ENCODE data around the gene NLRP1. TPM values are rescaled to one million over a fixed set of nuclear protein-coding genes. Genes with fewer than 3 reads are reported as not detected.
A peak's percentile ranks its signal among the peaks of the same experiment; 100 is the strongest.

NLRP1 gene
- total RNA-seq, 4 donors from 2014 or later = 10.4 to 33.4 (median 14.3) TPM

GRCh38 chr17:5523249-5523648 is 61.1 kb downstream of the NLRP1 start:
- intact Hi-C loops (cut with DNase I) = no loop called here
- H3K9me3 ChIP-seq = no peaks in the 10 kb centered on the region
- H3K36me3 ChIP-seq = peaks cover 3 to 75% (median 14%) of the 10 kb centered on the region in 3 donors
- no peak overlapping the region for H3K4me3 ChIP-seq
- no peaks in the 10 kb centered on the region for H3K27me3 ChIP-seq
- WGBS, 2 donors = 86 to 94% methylated on average over 4 to 5 of the region's 5 CpGs
- H3K27ac ChIP-seq = no peak overlapping the region
- H3K4me1 ChIP-seq = peaks cover 0 to 14% (median 0%) of the 10 kb centered on the region in 3 donors
- no peak for DNase-seq
- TF ChIP-seq POLR2A (IDR thresholded peaks at IDR 0.05) = no peak
- no peak for TF ChIP-seq CTCF (IDR thresholded peaks at IDR 0.05)

GRCh38 chr17:5522476-5522875 is 61.8 kb downstream of the NLRP1 start:
- H3K4me3 ChIP-seq = no peak overlapping the region
- H3K36me3 ChIP-seq = peaks cover 0 to 73% (median 6%) of the 10 kb centered on the region in 3 donors
- H3K4me1 ChIP-seq = peaks cover 0 to 11% (median 0%) of the 10 kb centered on the region in 3 donors
- H3K27me3 ChIP-seq = no peaks in the 10 kb centered on the region
- H3K9me3 ChIP-seq = no peaks in the 10 kb centered on the region
- WGBS, 2 donors = 88 to 100% methylated on average over 1 of the region's 1 CpG
- no peak overlapping the region for H3K27ac ChIP-seq
- DNase-seq = no peak
- no peak for TF ChIP-seq CTCF (IDR thresholded peaks at IDR 0.05)
- TF ChIP-seq POLR2A (IDR thresholded peaks at IDR 0.05) = no peak
- intact Hi-C loops (cut with DNase I) = no loop called here

- Histone ChIP-seq H3K27me3 (no peaks in the 10 kb centered on the region), H3K36me3 (peaks cover 0 to 56% (median 0%) of the 10 kb centered on the region in 3 donors), H3K4me3 (no peak overlapping the region), H3K27ac (peak overlapping the region in 2 of 4 donors; percentile 17 to 43), H3K4me1 (no peaks in the 10 kb centered on the region), H3K9me3 (no peaks in the 10 kb centered on the region)
- intact Hi-C loops (cut with DNase I) = no loop called here
- DNase-seq = no peak
- TF ChIP-seq CTCF (IDR thresholded peaks at IDR 0.05) (no peak), POLR2A (IDR thresholded peaks at IDR 0.05) (no peak)
- 39 to 49% methylated on average over 5 of the region's 5 CpGs for WGBS, 2 donors
These were observed 68.1 kb downstream of the NLRP1 start for GRCh38 chr17:5516060-5516792.

DNA sequence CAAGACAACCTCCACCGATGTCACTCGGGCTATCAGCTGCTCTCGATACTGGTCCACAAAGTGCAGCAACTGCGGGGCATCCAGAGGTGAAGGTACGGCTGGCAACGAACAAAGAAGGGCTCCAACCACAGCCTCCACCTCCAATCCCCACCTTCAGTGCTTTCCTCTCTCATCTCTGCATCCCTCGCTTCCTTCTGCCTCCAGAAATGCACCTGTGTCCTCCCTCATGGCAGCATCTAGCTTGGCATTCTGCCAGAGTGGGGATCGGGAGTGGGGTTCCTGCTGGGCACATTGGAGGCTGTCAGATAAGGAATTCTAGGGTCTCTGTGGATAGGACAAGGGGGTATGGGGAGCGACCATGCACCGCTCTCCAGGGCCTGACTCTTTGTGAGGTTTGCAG is 69.3 kb downstream of the NLRP1 start:
- H3K9me3 ChIP-seq = no peaks in the 10 kb centered on the region
- intact Hi-C loops (cut with DNase I) = no loop called here
- WGBS, 2 donors = 96 to 97% methylated on average over 7 of the region's 10 CpGs
- H3K27ac ChIP-seq = no peak overlapping the region
- DNase-seq = no peak
- peaks cover 0 to 52% (median 0%) of the 10 kb centered on the region in 3 donors for H3K36me3 ChIP-seq
- H3K4me1 ChIP-seq = no peaks in the 10 kb centered on the region
- TF ChIP-seq CTCF (IDR thresholded peaks at IDR 0.05) (no peak), POLR2A (IDR thresholded peaks at IDR 0.05) (no peak)
- H3K27me3 ChIP-seq = no peaks in the 10 kb centered on the region
- H3K4me3 ChIP-seq = no peak overlapping the region

DNA sequence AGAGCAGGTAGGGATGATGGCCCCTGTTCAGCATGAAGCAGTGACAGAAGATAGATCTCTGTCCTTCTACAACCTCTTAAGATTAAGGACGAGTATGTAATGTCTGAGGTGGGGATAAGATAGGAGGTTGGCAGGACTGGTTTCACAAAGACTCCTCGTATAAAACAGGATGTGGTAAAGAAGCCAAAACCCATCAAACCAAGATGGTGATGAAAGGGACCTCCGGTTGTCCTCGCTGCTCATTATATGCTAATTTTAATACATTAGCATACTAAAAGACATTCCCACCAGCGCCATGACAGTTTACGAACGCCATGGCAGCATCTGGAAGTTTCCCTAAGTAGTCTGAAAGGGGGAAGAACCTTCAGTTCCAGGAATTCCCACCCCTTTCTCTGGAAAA is 70.7 kb downstream of the NLRP1 start:
- no peak overlapping the region for H3K27ac ChIP-seq
- no peaks in the 10 kb centered on the region for H3K9me3 ChIP-seq
- no peak overlapping the region for H3K4me3 ChIP-seq
- no peak for TF ChIP-seq CTCF (IDR thresholded peaks at IDR 0.05)
- TF ChIP-seq POLR2A (IDR thresholded peaks at IDR 0.05) = no peak
- H3K27me3 ChIP-seq = no peaks in the 10 kb centered on the region
- intact Hi-C loops (cut with DNase I) = no loop called here
- H3K36me3 ChIP-seq = peaks cover 0 to 52% (median 0%) of the 10 kb centered on the region in 3 donors
- 71 to 79% methylated on average over 7 of the region's 7 CpGs for WGBS, 2 donors
- H3K4me1 ChIP-seq = no peaks in the 10 kb centered on the region
- no peak for DNase-seq
